ENCODE results near the gene DNAJA3.
"Not testable (repeated sequence)": the region's sequence is repeated elsewhere in the genome, so short reads cannot be mapped to it uniquely, and the experiment has no call there.

The DNAJA3 gene

GRCh38 chr16:4388271-4389021 is 37.2 kb upstream of the DNAJA3 start:
- peak; percentile 54 for DNase-seq

DNA sequence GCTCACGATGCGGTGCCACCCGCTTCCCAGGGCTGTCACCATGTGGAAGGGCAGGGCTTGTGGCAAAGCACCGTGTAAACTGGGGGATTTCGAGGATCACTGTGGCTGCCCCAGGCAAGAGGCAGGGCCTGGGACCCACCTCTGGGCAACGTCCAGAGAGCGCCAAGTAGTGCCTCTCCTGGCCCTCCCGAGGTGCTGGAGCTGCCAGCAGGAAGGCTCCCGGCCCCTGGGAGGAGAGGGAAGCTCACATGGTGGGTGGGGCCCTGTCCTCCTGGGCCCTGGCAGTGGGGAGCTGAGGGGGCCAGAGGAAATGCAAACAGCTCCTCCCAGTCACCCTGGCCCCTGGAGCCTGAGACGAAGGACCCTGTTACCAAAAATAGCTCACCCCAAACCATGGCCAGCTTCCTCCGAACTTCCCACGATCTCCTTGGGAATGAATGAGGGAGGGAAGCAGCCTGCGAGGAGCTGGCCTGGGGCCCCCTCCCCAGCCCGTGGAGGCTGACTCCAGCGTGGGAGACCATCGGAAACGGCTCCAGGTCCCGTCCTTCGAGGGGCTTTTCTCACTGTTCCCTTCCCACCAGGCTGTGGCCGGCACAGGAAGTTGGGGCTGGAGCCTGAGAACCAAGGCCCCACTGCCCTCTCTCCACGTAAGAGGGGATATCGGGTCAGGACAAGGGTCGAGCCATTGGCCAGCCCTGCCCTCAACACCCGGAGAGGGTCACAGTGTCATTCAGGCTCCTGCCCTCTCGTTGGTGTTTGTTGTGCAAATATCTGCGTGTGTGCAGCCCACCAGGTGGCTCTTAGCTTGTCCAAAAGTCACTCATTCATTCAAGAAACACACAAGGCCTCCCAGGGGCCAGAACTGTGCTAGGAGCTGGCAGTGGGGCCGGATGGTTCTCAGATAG is 36.4 kb upstream of the DNAJA3 start:
- no peak for DNase-seq

DNA sequence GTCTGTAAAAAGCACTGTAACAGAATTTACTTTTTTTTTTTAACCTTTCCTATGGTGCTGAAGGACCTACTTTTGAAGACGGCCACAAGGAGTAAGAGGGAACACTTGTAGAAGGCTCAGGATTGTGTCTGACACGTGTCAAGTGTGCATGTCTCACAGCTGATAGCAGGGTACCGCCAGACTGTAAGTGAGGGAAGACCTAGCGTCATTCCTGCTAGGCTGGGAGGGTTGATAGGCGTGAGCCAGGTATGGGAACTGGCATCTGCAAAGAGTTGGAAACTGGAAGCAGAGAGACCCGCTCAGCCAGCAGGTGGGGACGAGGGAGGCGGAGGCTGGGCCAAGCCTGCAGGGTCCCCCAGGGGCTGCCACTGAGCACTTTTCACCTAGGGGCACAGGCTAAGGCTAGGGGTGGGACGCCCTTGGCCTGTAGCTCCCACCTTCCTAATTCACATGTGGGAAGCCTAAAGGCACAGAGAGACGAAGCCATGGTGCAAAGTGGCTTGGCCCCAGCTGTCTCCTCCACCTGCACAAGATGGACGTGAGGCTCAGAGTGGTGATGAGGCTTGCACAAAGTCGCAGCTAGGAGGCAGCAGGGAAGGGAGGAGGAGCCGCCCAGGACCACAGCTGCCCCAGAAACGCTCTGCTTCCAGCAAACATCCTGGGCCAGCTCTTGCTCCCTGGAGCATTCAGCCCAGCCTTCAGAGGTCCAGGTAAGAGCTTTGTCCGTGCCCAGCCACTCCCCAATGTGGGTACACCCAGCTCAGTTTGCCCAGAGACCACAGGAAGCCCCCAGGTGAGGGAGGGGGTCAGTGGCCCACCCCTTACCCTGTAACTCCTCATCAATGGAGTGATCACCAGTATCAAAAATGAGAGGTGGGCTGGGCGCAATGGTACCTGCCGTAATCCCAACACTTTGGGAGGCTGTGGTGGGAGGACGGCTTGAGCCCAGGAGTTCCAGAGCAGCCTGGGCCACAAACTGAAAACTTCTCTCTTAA is 35.1 kb upstream of the DNAJA3 start:
- DNase-seq, result no peak

GRCh38 chr16:4391631-4392381 is 33.9 kb upstream of the DNAJA3 start:
- no peak for DNase-seq

- peak; percentile 95 for DNase-seq
Measured at GRCh38 chr16:4392382-4393239, 33.1 kb upstream of the DNAJA3 start.

GRCh38 chr16:4393240-4393600 is 32.4 kb upstream of the DNAJA3 start:
- no peak for DNase-seq

DNA sequence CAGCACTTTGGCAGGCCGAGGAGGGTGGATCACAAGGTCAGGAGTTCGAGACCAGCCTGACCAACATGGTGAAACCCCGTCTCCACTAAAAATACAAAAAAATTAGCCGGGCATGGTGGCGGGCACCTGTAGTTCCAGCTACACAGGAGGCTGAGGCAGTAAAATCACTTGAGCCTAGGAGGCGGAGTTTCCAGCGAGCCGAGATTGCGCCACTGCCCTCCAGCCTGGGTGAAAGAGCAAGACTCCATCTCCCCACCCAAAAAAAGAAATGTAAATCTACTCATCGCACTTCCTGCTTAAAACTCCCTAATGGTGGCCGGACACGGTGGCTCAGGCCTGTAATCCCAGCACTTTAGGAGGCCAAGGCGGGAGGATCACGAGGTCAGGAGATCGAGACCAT is 31.8 kb upstream of the DNAJA3 start:
- DNase-seq, result not testable (repeated sequence)

GRCh38 chr16:4395055-4395726 is 30.5 kb upstream of the DNAJA3 start:
- no peak for DNase-seq

- no peak for DNase-seq
Measured at GRCh38 chr16:4399001-4399730, 26.5 kb upstream of the DNAJA3 start.

- DNase-seq, result no peak
Measured at GRCh38 chr16:4401094-4401501, 24.6 kb upstream of the DNAJA3 start.

DNA sequence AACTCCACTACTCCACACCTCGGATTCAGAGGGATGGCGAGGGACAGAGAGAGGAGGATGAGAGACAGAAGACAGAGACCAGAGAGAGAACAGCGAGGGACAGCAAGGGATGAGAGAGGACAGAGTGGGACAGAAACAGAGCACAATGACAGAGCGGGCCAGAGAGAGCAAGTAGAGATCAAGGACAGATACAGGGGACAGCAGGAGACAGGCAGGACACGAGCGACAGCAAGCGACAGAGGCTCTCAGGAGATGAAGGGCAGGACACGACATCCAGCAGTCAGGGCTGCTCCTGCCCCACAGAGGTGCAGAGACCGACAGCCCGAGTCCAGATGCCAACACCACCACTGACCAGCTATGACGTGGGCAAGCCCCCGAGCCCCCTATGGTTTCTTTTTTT is 24.2 kb upstream of the DNAJA3 start:
- DNase-seq, result no peak

GRCh38 chr16:4402439-4403132 is 23.1 kb upstream of the DNAJA3 start:
- DNase-seq, result peak; percentile 70

DNA sequence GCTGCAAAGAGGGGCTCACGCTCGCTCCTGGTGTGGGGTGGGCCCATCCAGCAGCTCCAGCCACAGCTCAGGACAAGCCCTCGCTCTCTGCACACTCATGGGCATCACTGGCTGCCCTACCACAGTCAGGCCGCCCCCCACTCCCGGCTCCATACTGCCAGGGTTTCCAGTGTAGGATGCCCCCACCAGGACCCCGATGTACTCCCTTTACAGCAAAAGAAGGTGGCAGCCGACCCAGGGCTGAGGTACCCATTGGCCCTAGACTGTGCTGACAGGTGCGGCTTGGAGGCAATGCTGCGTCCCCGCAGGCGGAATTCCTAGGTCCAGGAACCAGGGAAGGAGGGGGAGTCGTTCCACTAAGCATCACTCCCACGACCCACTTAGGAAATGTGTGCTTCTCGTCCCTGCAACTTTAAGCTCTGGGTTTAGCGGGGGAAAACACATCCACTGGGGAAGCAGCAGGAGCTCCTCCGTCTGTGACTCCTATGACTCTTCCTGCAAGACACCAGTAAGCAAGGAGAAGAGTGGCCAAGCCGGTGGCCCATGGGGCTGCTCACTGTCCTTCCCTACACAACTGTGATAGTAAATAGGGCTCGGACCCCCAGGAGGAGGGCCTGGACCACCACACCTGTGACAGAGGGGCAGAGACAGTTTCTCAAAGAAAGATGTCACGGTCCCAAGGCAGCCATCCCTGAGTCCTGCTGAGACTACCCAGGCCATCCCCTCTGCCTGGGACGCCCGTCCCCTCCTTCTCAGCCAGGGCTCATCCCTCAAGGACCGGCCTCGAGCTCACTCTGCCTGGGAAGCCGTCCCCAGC is 22.3 kb upstream of the DNAJA3 start:
- DNase-seq, result no peak

DNA sequence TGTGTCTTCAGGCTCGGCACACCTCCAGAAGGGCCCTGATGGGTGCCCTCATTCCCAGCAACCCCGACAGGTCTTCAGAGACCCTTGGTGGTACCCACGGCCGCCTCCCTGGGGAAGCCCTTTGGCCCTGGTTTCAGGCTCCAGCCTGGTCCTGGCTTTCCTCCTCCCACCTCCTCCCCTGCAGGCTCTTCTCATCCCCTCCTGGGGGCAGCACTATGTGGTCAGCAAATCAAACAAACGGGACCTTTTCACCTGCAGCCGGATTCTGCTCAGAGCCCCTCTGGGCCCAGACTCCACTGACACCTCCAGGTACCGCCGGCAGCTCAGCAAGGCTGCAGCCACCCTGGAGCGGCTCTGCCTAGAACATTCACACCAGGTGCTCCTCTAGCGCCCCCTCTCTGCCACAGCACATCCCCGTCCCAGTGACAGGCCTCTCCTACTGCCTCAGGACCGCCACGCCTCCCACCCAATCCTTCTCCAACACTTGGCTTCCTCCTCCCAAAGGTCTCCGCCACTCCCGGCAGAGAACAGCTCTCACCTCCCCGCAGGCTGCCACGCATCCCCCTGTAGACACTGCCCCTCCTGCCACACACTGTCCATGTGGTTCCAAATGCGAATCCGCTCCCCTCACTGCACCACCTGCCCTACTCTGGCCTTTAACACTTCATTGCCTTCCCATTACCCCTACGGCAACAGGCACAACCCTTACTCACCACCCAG is 21.3 kb upstream of the DNAJA3 start:
- DNase-seq, result no peak

DNA sequence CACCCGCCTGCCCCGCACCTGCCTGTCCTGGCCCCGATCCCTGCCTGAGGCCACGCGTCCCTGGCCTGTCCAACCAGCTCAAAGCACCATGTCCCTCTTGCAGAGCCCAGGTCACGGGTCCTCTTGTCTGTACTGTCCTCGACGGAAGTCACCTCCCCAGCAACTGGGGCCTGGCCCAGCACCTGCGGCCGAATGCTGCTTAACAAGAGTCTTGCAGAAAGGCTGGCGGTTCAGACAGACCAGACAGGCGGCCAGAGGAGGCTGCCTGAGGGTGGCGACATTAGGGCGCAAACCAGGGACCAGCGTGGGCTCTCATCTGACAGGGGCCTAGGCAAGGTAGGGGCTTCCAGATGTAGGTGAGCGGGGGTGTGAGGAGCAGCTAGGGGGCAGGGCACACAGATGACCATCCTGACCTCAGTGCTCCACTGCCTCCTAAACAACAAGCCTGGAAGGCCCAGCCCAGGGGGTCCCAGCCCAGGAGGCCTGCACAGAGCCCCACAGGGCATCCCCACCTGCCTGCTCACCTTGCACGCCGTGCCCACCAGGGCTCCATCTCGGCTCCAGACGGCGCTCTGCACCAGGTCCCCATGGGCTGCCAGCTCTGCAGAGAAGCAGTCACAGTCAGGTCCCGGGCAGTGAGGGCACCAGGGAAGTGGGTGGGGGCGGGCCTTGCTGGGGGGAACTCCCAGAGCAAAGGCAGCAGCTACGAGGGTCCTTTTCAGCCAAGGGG is 20.5 kb upstream of the DNAJA3 start:
- DNase-seq, result no peak

DNA sequence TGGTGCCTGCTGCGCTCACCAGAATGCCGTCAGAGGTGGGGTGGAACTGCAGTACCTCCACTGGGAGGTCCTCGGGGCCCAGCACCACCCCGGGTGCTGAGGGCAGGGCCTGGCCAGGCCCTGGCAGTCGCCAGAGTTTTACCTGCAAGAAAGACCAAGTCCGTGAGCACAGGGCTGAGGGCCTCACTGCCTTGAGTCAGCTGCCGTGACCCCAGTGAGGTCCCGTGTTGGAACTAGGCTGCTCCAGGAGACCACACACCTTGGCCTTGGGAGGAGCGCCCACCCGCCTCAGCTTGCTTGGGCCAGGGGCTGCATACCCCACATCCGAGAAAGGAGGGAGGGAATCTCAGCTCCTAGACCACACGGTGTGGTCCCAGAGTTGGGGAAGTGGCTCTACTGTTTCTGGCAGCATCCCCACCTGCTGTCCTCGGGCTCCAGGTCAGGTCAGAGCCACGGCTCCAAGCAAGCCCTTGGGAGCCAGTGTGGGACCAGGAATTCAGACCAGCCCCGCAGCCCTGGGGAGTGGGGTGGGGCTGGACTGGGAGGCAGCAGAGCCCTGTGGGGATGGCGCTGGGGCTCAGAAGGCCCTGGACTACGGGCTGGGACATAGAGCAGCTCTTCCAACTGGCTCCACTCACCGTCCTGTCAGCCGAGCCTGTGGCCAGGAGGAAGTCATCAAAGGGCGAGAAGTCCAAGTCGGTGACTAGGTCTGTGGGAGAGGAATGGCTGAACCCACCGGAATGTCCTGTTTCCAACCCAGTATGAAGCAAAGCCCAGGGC is 17.9 kb upstream of the DNAJA3 start:
- DNase-seq, result no peak
